Stimulated activated CD4-positive, alpha-beta T cell treated with anti-CD3 and anti-CD28 coated beads, TNF-alpha, amount 100 ng/mL, for 1 hour (primary cell): ENCODE results near the gene EIF3A.
"Not testable (repeated sequence)": the region's sequence is repeated elsewhere in the genome, so short reads cannot be mapped to it uniquely, and the experiment has no call there.

Experiments
- DNase-seq, 3 donors: peaks; one replicate each; pipeline ENCODE4 v3.0.0-alpha.2; 2020; ENCODE audit warnings: low read depth in 3 of 3, low spot score in 1 of 3

The EIF3A gene

GRCh38 chr10:119101366-119102098 is 20.9 kb upstream of the EIF3A start:
- no peak for DNase-seq

GRCh38 chr10:119100434-119101238 is 20.0 kb upstream of the EIF3A start:
- DNase-seq, result no peak

GRCh38 chr10:119098576-119098975 is 18.0 kb upstream of the EIF3A start:
- no peak for DNase-seq

- not testable (repeated sequence) for DNase-seq
Measured at GRCh38 chr10:119096641-119097415, 16.2 kb upstream of the EIF3A start.

- no peak for DNase-seq
Measured at GRCh38 chr10:119095640-119096039, 15.0 kb upstream of the EIF3A start.

GRCh38 chr10:119090968-119091367 is 10.4 kb upstream of the EIF3A start:
- no peak for DNase-seq

- peak in 1 of 3 donors; percentile 19 for DNase-seq
Measured at GRCh38 chr10:119090026-119090795, 9.6 kb upstream of the EIF3A start.

GRCh38 chr10:119087271-119087882 is 6.8 kb upstream of the EIF3A start:
- no peak for DNase-seq

- DNase-seq, result no peak
Measured at GRCh38 chr10:119084896-119085295, 4.3 kb upstream of the EIF3A start.

GRCh38 chr10:119079599-119080520 is 757 bp downstream of the EIF3A start:
- peak in 1 of 3 donors; percentile 42 for DNase-seq

GRCh38 chr10:119078422-119079179 is 2.0 kb downstream of the EIF3A start:
- DNase-seq, result no peak

GRCh38 chr10:119073584-119073983 is 7.0 kb downstream of the EIF3A start:
- DNase-seq, result no peak

- no peak for DNase-seq
Measured at GRCh38 chr10:119070395-119071165, 10.0 kb downstream of the EIF3A start.

GRCh38 chr10:119061926-119062325 is 18.7 kb downstream of the EIF3A start:
- DNase-seq, result no peak

- DNase-seq, result no peak
Measured at GRCh38 chr10:119061352-119061751, 19.3 kb downstream of the EIF3A start.

- no peak for DNase-seq
Measured at GRCh38 chr10:119060107-119060506, 20.5 kb downstream of the EIF3A start.

- no peak for DNase-seq
Measured at GRCh38 chr10:119059557-119059956, 21.1 kb downstream of the EIF3A start.

GRCh38 chr10:119058010-119058409 is 22.6 kb downstream of the EIF3A start:
- no peak for DNase-seq
